BJ (cell line): ENCODE measurements around the gene CACHD1. TPM values are rescaled to one million over a fixed set of nuclear protein-coding genes. Genes with fewer than 3 reads are reported as not detected.

ENCODE experiments used
- CTCF ChIA-PET: fragments of 350-600 bp; formaldehyde crosslinking; extraction: SDS; loops from one replicate; lab custom pipeline; 2021; ENCODE audit warnings: antibody characterized with exemption, inconsistent platforms; lab: Yijun Ruan, JAX
- POLR2A ChIA-PET: fragments of 300-600 bp; sonication (Branson Sonifier 250); formaldehyde crosslinking; extraction: SDS; loops from one replicate; lab custom pipeline; 2021; ENCODE audit warnings: antibody characterized with exemption; lab: Charles Lee
- DNase-seq: peaks from one replicate; pipeline ENCODE4 v3.0.0-alpha.2; 2011; ENCODE audit warnings: low read depth
- H3K27me3 ChIP-seq: 2 replicates; pipeline ENCODE4 v1.6.0; 2011; ENCODE audit warnings: low read length; ENCODE audit not compliant: control insufficient read depth, insufficient read depth
- H3K36me3 ChIP-seq: 2 replicates; pipeline ENCODE4 v1.5.1; 2011; ENCODE audit warnings: low read length; ENCODE audit not compliant: control insufficient read depth, insufficient read depth
- H3K4me3 ChIP-seq: 2 replicates; pipeline ENCODE4 v1.5.1; 2011; ENCODE audit warnings: low read depth, mild to moderate bottlenecking, control low read depth, low read length
- CTCF ChIP-seq: IDR thresholded peaks from 2 replicates; pipeline ENCODE4 v1.5.1; 2011; ENCODE audit warnings: low read depth, mild to moderate bottlenecking, control low read depth, inconsistent platforms, low read length, moderate library complexity; ENCODE audit not compliant: insufficient read depth
- polyA plus RNA-seq: library from polyadenylated mRNA; depleted of rRNA; stranded (reverse); fragments of >200 nt; gene quantifications from 2 replicates; pipeline ENCODE4 v1.2.3, GENCODE V29; 2011

Gene CACHD1
- polyA plus RNA-seq, 1 experiment: 3.0 TPM

- no peak for DNase-seq
- H3K27me3 ChIP-seq: no peaks in the 10 kb centered on the region
- H3K4me3 ChIP-seq: no peak overlapping the region
- TF ChIP-seq CTCF: no peak
- no peaks in the 10 kb centered on the region for H3K36me3 ChIP-seq
- CTCF ChIA-PET: interaction anchor here (0.6 kb wide), 1 partner anchor 205 kb away, joined by 4 read pairs; no protein-coding TSS in a partner anchor
- POLR2A ChIA-PET: no interaction called here
Measured at GRCh38 chr1:64480999-64481772, 11.3 kb downstream of the CACHD1 start.

- no peak for TF ChIP-seq CTCF
- ChIA-PET CTCF (no interaction called here), POLR2A (no interaction called here)
- H3K27me3 ChIP-seq: no peaks in the 10 kb centered on the region
- no peaks in the 10 kb centered on the region for H3K36me3 ChIP-seq
- DNase-seq: no peak
- no peak overlapping the region for H3K4me3 ChIP-seq
Measured at GRCh38 chr1:64482128-64482527, 12.2 kb downstream of the CACHD1 start.

GRCh38 chr1:64482720-64483119 is 12.8 kb downstream of the CACHD1 start:
- ChIA-PET POLR2A (no interaction called here), CTCF (no interaction called here)
- Histone ChIP-seq H3K27me3 (no peaks in the 10 kb centered on the region), H3K36me3 (no peaks in the 10 kb centered on the region), H3K4me3 (no peak overlapping the region)
- no peak for DNase-seq
- TF ChIP-seq CTCF: no peak

- no peak for TF ChIP-seq CTCF
- no peak overlapping the region for H3K4me3 ChIP-seq
- DNase-seq: no peak
- POLR2A ChIA-PET: no interaction called here
- H3K27me3 ChIP-seq: no peaks in the 10 kb centered on the region
- no peaks in the 10 kb centered on the region for H3K36me3 ChIP-seq
- CTCF ChIA-PET: no interaction called here
Measured at GRCh38 chr1:64483731-64484414, 13.9 kb downstream of the CACHD1 start.

- TF ChIP-seq CTCF: no peak
- H3K27me3 ChIP-seq: no peaks in the 10 kb centered on the region
- H3K4me3 ChIP-seq: no peak overlapping the region
- H3K36me3 ChIP-seq: no peaks in the 10 kb centered on the region
- no peak for DNase-seq
- ChIA-PET CTCF (no interaction called here), POLR2A (no interaction called here)
Measured at GRCh38 chr1:64484651-64485050, 14.7 kb downstream of the CACHD1 start.
